GM21737 (cell line): Measurements from ENCODE around the gene YAP1.

ENCODE experiments used
- ATAC-seq: cut with Tn5 transposase; IDR thresholded peaks from one replicate; pipeline ENCODE4 v1.9.1; 2021; ENCODE audit warnings: mild to moderate bottlenecking, moderate library complexity; ENCODE audit not compliant: unreplicated experiment

YAP1 gene

DNA sequence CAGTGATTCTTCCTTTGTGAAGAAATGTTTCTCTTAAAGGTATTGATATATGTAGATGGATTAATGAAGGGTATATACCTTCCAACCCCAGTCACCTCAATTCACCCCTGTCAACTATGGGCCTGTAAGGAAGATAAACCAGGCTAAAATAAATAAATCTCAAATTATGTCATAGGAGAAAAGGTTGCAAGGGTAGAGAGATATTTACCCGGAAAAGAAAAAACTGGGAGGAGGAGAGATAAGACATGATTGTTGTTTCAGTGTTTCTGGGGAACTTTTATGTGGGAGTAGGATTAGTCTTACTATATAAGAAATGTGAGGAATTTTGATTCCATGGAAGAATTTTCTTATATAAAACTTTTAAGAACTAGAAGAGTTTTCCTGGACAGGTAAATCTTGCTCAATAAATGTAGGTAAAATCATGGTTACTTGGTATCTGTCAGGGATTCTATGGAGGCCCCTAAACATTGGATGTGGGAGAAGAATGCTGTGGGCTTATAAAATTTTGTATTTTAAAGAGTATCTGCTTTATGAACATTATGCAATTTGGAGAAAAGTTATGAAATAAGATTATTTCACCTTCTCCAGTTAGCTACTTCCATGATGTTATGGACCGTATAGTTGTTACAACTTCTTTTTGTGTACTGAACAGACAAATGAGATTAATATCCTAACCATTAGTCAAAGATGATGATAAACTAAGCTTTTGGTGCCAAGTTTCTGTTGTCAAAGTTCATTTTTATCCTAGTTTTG is 6.4 kb downstream of the YAP1 start:
- ATAC-seq, result no peak

DNA sequence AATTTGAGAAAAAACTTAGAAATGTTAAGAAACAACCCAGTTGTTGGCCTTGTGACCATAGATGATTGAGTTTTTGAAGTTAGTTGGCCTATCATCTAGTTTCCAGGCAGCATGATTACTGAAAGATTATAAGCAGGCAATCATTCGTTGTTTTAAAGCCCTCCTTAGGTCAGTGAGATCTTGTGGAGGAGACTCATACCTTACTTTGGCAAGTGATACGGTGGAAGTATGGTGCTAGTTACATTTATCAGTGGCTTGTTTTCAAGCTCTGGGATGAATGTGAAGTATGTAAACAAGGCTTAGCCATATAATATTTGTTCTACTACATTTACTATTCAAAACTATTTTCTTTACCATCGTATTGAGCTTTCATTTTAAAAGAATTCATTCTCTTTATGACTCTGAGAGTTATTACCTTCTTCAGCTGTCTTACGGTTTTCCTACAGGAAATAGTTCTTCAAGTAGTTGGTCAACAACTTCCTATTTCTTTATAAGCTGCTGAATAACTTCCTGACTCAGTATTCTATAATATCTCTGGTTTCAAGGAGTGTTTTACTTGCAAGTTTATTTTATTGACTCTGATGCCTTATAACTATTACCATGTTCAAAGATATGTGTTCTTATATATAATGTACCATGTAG is 7.3 kb downstream of the YAP1 start:
- ATAC-seq, result no peak

DNA sequence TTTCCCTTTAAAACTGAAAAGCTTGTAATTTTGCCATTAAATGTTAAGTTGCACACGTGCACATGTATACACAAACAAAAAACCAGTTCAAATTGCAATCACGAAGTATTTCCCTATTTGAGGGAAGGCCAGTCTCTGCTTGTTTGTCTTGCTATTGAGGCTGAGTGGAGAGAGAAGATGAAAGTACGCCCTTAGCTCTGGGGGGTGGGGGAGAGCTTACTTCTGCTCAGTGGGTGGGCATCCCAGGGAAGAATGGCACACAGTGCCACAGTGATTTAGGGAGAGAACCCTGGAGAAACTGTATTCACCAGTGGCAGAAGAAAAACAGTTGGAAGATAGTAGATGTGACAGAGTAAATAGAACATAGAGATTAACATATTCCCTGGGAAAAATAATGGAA is 8.7 kb downstream of the YAP1 start:
- no peak for ATAC-seq

DNA sequence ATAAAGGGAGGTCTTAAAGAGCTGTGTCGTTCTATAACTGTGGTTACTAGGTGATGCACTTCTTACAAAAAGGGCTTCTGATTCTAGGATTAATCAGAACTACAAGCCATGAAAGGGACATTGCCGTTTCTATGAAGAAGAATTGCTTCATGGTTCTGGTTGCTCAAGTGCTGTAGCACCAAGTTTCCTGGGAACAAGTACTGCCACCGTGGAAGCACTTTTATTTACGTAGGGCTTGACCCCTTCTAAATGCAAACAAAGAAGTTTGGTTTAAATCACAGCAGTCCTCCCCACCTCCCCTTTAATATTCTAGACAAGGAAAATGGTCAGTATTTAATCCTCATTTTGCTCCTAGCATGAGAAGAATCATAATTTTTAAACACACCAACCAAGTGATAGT is 9.8 kb downstream of the YAP1 start:
- no peak for ATAC-seq

DNA sequence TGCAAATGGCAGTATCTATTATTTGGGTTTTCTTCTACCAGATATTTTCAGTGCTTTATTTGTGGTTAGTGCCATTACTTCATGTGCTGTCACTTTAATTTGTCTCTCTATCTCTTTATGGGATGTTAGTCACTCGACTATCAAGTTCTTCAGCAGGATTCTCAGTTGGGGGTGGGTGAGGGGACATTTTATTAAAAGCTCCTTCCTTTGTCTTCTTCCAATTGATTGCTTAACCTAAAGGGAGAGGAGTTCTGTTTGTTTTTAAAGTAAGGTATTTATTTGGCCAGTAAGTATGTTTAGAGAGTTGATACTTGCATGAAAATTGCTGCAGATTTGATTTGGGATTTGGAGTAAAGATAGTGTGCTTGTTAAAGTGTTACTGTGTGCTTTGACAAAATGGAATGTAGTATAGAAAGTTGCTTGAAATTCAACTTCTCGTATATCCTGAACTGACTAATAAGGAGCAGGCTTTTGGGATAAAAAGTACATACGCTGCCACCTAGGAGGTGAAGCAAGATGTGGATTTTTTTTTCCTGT is 10.3 kb downstream of the YAP1 start:
- ATAC-seq, result no peak

DNA sequence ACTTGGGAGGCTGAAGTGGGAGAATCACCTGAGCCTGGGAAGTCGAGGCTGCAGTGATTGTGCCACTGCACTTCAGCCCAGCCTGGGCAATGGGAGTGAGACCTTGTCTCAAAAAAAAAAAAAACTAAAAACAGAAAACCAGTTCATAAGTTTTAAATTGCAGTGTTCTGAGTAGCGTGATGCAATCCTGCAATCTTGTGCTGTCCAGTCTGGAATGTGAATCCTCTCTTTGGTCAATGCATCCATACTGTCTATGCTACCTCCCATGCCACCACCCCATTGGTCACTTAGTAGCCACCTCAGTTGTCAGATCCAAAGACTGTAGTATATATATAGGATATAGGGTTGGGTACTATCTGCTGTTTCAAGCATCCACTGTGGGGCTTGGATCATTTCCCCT is 11.1 kb downstream of the YAP1 start:
- ATAC-seq, result no peak

DNA sequence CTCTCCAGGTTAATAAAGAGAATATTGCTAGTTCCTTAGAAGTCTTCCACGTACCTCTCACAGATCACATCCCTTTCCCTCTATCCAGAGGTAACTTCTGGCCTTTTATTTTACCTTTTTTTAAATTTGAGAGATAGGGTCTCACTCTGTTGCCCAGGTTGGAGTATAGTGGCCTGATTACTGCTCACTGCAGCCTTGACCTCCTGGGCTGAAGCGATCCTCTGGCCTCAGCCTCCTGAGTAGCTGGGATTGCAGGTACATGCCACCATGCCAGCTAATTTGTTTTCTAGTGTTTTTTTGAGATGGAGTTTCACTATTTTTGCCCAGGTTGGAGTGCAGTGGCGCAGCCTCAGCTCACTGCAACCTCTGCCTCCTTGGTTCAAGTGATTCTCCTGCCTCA is 24.4 kb downstream of the YAP1 start:
- no peak for ATAC-seq

DNA sequence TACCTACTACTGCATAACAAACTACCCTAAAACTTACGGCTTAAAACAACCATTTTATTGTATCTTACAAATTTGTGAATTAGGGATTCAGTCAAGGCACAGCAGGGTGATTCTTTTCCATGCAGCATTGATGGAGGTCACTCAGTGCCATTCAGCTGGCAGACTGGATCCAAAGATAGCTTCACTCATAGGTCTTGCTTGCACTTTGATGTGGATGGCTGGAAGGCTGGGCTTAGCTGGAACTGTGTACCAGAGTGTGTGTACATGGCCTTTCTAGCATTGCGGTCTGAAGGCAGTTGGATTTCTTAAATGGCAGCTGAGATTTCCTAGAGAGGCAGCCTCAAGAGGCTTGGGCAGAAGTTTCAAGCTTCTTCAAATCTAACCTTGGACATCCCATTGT is 25.0 kb downstream of the YAP1 start:
- ATAC-seq, result no peak

DNA sequence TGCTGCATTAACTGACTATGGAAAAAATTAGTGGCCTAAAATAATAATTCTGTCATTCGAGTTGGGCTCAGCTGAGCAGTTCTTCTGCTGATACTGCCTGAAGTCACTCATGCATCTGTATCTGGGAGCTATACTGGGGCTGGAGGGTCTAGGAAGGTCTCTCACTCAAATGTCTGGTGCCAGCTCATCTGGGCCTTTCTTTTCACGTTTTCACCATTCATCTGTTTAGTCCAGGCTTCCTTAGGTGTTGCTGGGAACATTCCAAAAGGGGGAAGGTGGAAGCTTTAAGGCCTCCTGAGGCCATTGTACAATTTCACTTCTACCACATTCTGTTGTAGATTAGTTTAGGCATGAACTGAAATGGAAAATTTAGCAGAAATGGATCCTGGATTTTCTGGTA is 28.0 kb downstream of the YAP1 start:
- ATAC-seq, result no peak

DNA sequence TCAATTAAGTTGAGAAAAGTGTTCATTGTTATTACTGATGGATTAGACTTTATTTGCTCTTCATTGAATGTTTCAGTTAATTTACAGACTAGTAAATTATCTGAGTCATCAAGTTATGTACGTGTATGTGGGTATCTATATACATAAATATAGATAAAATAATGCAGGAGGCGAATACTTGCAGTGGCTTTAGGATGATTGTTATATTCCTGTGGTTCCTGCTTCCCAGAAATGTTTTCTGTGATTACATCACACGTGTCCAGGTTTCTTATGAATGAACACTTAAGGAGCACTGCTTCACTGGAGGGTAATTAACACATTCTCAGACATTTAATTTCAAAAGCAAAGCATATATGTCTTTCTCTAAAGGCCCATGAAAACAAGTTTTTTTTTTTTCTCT is 28.4 kb downstream of the YAP1 start:
- no peak for ATAC-seq

DNA sequence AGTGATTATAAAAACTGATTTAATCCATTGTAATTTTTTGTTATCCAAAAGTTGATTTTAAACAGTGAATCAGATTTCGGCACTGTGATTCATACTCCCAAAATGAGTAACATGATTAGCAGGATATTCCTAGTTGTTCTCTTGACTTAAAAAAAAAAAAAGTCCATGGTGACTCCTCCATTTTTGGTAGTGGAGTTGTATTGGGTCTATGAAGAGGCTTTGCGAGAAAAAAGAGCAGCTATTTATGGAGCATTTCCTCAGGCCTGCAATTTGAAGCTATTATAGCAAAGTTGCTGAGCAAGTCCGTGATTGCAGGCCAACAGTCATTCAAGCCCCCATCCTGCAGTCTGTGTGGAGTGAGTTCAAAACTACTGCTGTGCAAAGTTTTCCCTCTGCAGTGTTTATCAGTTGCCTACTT is 28.8 kb downstream of the YAP1 start:
- no peak for ATAC-seq

DNA sequence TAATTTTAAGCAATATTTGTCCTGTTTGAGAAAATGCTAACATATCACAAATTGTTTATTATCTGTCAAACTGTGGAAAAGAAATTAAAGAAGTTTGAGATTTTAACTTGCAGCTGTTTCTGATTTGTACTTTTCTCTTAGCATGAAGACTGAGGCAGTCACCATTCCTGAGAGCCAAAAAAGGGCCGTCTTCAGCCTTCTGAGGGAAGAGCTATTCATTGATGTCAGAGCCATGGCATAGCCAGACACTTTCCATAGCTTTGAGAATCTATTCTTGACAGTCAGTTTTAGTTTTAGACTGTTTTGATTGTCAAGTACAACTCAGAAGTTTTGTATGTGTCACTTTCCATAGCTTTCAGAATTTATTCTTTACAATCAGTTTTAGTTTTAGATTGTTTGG is 32.1 kb downstream of the YAP1 start:
- no peak for ATAC-seq

DNA sequence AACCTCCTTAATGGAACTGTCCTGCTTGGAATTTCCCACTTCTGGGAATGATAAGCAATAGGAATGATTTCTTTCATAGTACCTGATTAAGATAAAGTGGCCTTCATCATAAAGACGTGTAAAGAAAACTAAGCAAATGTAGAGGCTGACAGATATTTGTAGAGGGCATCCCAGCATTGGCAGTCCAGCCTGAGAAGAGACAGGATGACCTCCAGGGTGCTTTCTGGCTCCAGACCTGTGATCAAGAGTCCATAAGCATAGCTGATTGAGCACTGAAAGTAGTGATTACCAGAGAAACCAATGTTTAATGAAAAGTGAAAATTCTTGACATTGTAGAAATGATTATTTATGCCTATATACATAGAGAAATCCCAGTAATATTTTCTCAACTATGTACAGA is 33.6 kb downstream of the YAP1 start:
- ATAC-seq, result no peak

DNA sequence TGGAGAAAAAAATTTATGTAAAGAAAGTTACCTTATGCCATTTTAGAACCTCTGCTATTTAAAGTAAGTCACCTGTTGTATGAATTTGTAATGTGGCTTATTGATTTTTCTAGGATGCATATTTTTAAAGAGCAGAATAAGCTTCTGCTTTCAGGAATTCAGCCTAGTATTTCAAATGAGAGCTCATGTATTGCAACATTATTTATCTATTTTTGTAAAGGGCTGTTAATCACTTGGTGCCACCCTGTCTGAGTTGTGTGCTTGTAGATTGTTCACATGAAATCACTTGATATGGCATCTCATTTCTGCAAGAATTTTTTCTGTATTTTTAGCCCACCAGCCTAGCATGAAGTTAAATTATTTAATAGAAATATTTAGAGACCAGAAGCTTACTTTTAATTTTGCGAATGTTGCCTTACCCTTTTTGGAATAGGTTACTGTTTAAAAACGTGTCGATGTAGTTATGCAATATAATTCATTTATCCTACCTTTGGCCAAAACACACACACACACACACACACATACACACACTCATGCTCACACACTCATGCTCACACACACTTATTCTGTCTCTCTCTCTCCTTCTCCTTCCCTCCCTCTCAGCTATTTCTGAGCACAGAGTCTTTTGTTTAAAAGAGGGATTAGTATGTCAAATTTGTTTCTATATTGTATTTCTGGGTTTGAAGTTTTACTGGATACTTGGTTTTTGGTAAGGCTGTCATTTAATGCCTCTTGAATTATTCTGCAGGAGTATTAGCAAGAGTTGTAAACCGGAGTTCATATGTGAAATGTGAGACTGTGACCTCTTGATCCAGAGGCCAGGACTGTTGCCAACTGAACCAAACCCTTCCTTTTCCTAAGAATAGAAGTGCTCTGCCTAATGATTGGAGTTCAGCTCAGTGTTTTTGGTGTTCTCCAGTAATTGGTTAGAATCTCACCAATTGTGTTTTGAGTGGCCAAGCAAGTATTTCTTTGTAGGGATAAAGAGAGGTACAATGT is 34.4 kb downstream of the YAP1 start:
- ATAC-seq, result no peak

DNA sequence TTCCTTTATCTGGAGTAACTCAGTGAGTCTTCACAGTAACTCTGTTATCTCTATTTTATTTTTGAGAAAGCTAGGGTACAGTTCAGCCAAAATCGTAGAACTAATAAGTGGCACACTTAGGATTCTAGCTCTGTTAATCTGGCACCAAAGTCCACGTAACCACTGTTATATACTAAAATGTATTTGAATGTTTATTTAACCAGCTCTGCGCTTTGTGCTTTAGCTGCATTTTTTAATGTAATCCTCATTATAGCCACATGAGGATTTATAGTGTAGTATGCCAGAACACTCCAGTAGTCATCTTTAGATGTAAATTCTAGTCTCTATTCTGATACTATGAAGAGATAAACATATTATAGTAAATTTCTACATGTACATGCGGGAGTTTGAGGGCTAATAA is 36.8 kb downstream of the YAP1 start:
- no peak for ATAC-seq

DNA sequence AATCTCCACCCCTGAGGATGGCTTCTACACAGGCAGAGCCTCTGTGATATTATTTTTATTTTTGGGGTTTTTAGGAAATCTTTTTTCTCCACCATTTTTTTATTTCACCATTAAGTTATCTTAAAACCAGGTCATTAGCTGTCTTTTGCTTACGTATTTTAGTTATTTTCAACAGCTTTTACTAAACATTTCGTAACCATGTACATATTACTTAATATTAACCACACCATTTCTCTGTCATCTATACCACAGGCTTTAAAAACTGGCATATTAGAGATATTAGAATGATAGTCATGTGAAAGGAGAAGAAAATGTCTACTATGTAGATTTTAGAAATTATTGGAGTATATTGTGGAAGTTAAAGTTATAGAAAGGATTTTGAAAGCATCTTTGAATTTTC is 37.4 kb downstream of the YAP1 start:
- no peak for ATAC-seq

DNA sequence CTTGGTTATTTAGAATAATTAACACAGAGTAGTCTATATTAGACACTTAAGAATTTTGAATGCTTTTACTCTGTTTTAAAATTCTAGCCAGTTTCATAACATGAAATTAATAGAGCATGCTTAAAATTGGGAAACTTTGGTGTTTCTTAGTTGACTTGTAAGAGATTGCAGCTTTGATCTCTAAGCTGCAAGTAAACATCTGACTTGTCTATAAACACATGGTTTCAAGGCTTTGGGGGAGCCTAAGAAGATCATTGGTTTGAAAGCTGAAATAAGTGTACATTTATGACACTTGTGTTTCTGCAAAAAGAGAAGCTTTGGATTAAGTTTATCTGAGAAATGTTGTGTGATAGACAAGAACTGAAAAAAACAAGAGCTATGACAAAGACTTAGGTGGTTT is 37.8 kb downstream of the YAP1 start:
- ATAC-seq, result no peak

DNA sequence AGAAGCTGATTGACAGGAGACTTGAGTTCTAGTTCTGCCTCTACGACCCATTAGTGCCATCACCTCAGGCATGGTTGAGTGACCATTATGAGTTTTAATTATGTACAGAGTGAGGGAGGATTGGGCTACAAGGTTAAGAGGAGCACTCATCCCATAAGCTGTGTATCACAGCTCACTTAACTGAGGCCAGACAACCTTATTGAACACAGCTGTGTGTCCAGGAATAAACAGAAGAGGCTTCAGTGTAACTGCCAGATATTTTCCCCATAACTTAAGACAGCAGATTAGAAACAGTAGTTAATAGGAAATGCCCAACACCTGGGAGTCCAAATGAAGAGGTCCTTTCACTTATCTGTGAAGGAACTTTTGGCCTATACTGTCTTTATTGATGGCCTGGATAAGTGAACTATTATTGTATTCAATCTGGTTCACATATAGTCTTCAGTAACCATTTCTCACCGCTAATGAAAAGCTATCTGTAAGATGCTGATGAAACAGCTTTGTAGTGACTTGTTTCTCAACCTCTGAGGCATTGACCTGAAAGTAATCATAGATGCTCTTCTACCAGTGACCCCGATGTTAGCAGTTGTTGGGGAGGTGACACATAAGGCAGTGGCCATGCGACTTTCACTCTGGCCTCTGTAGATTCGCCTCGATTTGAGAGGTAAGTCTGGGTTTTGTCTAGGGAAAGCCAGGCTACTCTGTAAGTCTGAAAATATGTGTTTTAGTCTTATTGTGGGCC is 41.7 kb downstream of the YAP1 start:
- no peak for ATAC-seq

DNA sequence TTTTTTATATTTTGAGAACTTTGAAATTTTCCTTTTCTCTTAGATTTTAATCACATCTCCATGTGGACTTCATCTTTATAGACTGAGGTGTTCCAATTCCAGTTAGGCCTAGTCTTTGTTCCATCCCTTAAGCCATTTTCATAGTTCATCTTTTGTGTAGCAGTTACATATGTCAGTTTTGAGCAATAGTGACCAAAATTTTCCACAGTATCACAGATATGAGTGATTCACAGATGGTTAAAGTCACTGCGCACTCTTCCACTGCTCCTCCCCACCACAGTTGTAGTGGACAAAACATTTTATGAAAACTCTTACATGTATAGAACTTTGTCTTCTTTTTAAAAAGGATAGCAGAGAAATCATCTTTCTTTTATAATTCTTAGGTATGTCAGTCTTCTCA is 42.8 kb downstream of the YAP1 start:
- no peak for ATAC-seq

DNA sequence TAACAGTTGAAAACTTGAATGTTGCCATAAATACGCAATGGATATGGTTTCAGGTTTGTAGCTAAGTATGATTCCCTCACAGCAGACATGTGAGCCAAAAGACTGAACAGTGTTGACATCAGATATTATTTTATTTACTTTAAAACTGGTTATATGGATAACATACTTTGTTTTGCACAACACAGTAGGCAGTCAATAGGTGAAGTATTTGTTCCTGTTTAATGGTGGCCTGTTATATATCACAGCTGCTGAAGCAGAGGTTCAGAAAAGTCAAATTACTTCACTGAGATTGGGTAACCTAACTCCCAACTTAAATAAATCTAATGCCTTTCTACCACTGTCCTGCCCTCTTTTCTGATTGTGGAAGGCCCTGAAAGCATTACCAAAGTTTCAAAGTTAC is 44.6 kb downstream of the YAP1 start:
- ATAC-seq, result no peak

DNA sequence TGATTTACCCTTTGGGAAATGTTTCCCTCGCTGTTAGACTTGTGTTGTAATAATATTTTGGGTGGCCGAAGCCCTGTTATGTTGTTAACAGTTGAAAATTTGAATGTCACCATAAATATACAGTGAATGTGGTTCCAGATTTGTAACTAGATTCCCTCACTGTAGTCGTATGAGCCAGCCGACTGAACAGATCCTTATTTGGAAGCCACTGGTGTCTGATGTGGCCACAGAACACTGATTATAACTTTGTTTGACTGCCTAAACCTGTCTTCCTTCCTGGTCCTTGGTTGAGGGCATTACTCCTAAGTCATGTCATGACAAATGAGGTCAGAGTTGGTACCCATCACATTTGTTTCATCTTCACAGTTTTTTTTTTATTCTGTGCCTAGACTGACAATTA is 45.4 kb downstream of the YAP1 start:
- no peak for ATAC-seq
